ENCODE results near the gene STON1.

DNA sequence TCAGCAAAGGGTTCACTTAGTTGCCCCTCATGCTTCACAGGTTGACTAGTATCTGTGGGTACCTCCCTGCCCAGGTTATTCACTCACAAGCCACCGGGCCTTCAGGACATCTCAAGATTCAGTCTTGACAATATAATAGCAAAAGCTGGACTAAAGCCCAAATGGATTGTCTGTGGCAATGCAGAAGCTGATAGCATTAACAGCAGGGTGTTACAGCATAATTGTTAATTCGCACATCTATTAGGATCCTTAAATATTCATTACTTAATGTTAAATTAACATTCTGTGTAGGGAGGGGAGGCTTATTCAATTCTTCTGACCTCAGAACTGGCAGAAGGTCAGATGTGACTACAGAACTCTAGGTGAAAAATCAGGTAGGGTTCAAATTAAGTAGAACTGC, 67.5 kb downstream of the STON1 start:
- TF ChIP-seq, protein P1, sequence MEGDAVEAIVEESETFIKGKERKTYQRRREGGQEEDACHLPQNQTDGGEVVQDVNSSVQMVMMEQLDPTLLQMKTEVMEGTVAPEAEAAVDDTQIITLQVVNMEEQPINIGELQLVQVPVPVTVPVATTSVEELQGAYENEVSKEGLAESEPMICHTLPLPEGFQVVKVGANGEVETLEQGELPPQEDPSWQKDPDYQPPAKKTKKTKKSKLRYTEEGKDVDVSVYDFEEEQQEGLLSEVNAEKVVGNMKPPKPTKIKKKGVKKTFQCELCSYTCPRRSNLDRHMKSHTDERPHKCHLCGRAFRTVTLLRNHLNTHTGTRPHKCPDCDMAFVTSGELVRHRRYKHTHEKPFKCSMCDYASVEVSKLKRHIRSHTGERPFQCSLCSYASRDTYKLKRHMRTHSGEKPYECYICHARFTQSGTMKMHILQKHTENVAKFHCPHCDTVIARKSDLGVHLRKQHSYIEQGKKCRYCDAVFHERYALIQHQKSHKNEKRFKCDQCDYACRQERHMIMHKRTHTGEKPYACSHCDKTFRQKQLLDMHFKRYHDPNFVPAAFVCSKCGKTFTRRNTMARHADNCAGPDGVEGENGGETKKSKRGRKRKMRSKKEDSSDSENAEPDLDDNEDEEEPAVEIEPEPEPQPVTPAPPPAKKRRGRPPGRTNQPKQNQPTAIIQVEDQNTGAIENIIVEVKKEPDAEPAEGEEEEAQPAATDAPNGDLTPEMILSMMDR (conservative IDR thresholded peaks at IDR 0.05 in 1 of 2, IDR thresholded peaks at IDR 0.05 in 1 of 2; ENCODE audit: extremely low read depth in 1 of 2, insufficient read depth in 1 of 2, low read depth in 1 of 2, low read length in 2 of 2), result no peak
- no peak for TF ChIP-seq EZH2 (IDR thresholded peaks at IDR 0.05; ENCODE audit: borderline replicate concordance, low read length)

Data from mammary epithelial cell (primary cell).